GM12864 (cell line): ENCODE data around the gene OGT.

Experiments used
- DNase-seq: peaks from one replicate; pipeline ENCODE4 v3.0.0-alpha.2; 2011; ENCODE audit warnings: low read depth
- H3K4me3 ChIP-seq: 2 replicates; pipeline ENCODE4 v1.5.1; 2011; ENCODE audit warnings: mild to moderate bottlenecking, low read depth, low read length, control low read depth
- TF ChIP-seq, protein P1 (sequence below): IDR thresholded peaks from 2 replicates; pipeline ENCODE4 v1.5.1; 2011; ENCODE audit warnings: low read depth, mild to moderate bottlenecking, moderate library complexity, low read length, control low read depth, inconsistent platforms; ENCODE audit errors: missing control alignments

OGT gene

DNA sequence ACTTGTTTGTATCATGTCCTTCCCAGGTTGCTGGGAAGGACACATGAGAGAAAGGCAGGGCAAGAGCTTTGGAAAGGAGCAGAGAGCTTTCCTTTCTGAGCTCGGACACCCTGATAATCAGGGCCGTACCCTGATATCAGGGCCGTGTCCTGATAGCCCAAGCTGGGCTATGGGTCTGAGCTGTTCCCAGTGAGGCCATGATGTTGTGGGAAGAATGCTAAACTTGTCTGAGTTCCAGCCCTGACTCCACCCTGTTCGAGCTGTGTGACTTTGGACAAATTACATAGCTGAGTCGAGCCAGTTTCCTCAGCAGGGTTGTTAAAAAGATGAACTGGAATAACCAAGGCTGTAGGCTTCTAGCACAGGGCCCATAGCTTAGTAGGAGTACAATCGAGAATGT is 88.7 kb downstream of the OGT start:
- no peak for DNase-seq
- H3K4me3 ChIP-seq: no peak overlapping the region
- TF ChIP-seq, protein P1, sequence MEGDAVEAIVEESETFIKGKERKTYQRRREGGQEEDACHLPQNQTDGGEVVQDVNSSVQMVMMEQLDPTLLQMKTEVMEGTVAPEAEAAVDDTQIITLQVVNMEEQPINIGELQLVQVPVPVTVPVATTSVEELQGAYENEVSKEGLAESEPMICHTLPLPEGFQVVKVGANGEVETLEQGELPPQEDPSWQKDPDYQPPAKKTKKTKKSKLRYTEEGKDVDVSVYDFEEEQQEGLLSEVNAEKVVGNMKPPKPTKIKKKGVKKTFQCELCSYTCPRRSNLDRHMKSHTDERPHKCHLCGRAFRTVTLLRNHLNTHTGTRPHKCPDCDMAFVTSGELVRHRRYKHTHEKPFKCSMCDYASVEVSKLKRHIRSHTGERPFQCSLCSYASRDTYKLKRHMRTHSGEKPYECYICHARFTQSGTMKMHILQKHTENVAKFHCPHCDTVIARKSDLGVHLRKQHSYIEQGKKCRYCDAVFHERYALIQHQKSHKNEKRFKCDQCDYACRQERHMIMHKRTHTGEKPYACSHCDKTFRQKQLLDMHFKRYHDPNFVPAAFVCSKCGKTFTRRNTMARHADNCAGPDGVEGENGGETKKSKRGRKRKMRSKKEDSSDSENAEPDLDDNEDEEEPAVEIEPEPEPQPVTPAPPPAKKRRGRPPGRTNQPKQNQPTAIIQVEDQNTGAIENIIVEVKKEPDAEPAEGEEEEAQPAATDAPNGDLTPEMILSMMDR: no peak

DNA sequence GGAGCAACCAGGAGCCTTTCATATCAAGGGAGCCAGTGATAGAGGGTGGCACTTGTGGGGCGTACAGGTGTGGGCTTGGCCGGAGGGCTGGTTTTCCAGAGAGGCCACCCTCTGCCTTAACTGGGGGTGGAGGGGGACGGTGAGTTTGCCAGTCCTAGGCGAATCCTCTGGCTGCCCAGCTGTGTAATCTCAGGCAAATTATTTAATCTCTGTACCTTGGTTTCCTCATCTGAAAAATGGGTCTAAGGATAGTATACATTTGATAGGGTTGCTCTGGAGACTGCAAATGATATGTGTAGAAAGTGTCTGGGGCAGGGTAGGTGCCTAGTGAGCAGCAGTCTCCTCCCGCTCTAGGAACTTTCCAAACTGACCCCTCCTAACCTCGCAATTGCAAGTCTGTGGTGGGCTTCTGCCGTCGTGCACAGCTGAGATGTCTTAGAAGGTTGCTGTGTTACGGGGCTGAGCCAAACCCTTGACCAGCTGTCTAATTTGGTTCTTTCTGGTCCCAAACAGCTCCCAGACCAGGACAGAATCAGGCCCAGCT is 89.2 kb downstream of the OGT start:
- no peak for DNase-seq
- no peak overlapping the region for H3K4me3 ChIP-seq
- TF ChIP-seq, protein P1: no peak

DNA sequence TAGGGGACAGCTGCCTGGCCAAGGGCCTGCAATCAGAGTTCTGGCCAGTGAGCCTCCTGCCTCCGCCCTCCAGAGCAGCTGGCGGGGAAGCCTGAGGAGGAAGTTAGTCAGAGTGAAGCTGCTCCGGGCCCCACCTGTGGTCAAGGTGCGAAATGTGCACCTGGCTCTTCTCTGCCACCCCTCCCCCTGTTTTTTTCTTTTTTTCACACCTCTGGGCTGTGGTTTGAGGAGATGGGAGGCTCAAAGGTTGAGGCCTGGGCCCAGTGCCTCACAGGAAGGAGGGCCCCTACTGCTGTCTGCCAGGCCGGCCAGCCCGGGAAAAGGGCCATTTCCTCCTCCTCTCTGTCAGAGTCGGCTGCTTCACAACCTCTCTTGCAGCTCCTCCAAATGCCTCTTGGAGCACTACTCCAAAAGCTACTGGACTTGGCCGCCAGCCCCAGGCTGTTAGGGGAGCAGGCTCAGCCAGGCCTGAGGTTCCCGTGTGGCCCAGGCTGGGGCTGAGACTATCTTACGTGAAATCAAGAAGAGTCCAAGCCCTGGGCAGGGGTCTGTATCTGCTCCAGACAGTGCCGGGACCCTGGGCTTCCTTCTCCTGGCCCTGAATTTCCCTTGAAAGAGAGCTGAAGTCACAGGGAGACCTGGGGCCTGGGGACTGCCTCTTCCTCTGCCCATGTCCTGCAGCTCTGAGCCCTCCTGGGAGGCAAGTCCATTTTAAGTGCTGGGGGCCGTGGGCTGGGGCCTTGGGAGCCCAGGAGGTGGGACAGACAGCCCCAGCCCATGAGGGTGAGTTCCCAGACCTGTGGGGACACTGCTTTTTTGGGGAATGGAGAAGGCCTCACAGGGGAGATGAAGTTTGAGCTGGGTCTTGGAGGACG is 89.9 kb downstream of the OGT start:
- TF ChIP-seq, protein P1: peak; percentile 29
- no peak for DNase-seq
- H3K4me3 ChIP-seq: no peak overlapping the region

DNA sequence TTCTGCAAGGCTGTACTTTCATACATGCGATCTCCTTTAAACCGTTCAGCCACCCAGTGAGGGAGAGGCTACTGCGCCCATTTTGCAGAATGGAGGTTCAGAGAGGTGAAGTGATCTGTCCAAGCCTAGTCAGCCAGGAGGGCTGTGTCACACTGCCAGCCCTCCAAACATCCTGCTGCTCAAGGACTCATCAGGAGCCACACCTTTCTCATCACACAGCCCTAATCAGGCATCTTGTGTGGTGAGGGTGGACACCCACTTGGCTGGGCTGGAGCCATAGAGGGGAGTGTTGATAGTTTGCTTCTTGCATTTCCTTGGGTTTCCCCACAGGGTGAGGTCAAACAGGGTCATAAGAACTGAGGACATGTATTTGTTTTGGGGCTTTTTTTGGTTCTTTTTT is 90.8 kb downstream of the OGT start:
- TF ChIP-seq, protein P1: no peak
- DNase-seq: no peak

DNA sequence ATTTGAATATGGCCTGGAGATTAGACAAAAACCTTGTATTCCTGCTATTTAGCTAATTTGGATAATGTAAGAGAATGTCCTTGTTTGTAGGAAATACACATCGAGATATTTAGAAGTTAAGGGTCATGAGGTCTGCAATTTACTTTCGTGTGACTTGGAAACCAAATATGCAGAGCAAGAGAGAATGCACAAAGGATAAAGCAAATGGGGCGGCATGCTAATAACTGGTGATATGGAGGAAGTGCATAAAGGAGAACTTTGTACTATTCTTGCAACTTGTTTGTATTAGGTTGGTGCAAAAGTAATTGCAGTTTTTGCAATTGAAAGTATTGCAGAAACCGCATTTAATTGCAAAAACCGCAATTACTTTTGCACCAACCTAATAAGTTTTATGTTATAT is 92.6 kb downstream of the OGT start:
- TF ChIP-seq, protein P1: no peak
- no peak for DNase-seq
- H3K4me3 ChIP-seq: no peak overlapping the region

More for the DNA sequence above, 90.8 kb downstream of the OGT start:
- no peak overlapping the region for H3K4me3 ChIP-seq
